ENCODE results near the gene MTFR1L.

Gene MTFR1L

GRCh38 chr1:25792115-25792514 is 27.6 kb upstream of the MTFR1L start:
- DNase-seq: no peak

- no peak for DNase-seq
Measured at GRCh38 chr1:25793585-25794170, 26.1 kb upstream of the MTFR1L start.

DNA sequence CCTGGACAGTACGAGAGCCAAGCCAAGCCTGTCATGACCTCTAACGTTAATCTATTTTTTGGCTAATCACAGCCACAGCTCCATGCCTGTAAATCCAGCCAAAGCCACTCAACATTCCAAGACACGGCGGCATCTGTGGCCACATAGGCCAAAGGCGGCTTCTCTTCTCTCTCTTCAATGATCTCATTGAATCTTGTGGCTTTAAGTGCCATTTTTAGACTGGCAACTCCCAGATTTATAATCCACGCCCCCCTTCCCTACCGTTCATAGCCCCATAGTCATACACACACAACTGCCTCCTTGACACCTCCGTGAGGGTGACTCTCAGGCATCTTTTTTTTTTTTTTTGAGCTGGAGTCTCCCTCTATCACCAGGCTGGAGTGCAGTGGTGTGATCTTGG is 25.4 kb upstream of the MTFR1L start:
- no peak for DNase-seq

GRCh38 chr1:25795211-25795610 is 24.5 kb upstream of the MTFR1L start:
- no peak for DNase-seq

GRCh38 chr1:25795946-25796810 is 23.6 kb upstream of the MTFR1L start:
- no peak for DNase-seq

DNA sequence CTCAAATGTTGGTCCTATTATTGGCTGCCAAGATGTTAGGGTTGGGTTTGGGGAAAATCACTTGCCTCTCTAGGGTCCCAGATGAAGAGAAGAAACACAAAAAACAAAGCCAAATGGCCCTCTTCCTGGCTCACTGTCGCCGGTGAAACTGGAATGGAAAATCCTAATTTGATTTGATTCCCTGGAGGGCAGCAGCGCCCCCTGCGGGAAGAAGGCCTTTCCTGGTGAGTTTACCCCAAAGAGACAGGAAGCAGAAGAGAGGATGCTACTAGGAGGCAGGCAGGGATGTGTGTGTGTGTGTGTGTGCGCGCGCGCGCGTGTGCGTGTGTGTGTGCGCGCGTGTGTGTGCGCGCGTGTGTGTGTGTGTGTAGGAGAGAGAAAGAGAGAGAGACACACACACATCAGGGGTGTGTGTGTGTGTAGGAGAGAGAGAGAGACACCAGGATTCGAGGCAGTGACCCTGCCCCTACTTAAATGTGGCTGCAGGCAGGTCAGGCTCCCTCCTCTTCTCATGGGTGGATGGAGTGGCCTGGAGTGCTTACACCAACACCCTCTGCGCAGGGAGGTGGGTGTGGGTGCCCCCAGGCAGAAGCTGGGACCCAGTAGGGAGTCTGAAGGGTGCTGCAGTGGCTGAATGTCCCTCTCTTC is 22.8 kb upstream of the MTFR1L start:
- DNase-seq: no peak

DNA sequence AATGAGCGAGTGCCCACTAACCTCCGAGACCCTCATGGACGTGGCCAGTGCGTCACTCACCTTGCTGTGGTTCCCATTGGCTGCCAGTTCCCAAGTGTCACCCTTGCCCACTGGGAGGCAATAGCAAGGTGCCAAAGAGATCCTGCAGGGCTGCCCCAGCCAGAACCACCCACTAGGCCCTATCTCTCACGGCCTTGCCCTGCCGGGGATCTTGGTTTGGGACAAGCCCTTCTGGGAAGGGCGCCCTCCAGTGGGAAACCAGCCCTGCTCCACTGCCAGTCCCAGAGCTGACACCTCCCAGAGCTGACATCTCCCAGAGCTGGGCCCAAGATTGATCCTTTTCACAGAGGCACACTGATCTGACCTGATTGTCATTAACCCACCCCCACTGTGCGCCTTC is 21.8 kb upstream of the MTFR1L start:
- no peak for DNase-seq

DNA sequence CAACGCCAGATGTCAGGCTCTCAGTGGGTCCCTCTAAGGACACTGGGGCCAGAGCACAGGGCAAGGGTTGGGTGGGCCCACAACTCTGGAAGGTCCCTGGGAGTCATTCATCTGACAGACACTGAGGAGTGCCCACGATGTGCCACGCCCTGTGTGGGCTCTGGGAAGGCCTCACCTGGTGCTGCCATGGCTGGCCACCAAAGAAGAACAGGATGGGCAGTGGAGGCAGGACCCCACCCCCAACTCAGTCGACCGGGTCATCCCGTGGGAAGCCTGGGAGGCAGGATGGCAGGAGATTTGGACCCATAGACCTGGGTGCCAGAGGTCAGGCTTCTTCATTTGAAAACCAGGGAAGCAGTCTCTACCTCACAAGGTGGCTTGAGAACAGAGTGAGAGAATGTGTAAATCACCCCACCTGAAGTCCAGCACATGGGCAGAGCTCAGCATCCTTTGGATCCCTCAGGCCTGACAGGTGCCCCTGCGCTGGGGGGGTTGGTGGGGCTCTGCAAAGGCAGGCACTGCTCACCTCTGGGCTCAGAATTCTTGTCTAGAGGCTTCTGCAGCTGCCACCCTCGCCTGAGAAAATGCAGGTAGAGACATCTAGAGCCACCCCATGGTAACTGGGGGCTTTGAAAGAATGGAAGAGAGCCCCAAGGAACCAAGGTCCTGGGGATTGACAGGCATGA is 20.9 kb upstream of the MTFR1L start:
- no peak for DNase-seq

DNA sequence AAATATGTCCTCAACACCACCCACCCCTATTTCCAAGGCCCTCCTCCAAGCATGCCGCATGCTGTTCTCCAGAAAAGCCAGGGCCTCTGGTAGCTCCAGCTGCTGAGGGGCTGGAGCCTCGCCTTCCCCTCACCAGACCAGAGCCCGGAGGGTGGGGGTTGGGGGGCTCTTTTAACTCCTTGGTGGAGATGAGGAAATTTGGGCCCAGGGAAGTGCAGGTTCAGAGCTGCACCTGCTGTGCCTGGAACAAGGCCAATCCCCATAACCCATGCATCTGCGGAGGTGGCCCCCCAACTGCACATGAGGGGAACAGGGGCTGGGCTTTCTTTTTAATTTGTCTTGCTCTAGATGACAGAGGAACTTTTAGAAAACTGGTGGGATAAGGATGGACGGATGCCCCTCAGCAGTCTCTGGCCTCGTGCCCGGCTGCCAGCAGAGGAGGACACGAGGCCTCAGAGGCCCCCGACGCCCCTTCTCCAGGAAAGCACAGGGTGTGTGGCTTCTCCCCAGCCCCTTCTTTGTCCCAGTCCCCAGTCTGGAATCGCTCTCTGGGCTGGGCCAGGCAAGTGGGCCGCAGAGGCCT is 20.3 kb upstream of the MTFR1L start:
- DNase-seq: no peak

DNA sequence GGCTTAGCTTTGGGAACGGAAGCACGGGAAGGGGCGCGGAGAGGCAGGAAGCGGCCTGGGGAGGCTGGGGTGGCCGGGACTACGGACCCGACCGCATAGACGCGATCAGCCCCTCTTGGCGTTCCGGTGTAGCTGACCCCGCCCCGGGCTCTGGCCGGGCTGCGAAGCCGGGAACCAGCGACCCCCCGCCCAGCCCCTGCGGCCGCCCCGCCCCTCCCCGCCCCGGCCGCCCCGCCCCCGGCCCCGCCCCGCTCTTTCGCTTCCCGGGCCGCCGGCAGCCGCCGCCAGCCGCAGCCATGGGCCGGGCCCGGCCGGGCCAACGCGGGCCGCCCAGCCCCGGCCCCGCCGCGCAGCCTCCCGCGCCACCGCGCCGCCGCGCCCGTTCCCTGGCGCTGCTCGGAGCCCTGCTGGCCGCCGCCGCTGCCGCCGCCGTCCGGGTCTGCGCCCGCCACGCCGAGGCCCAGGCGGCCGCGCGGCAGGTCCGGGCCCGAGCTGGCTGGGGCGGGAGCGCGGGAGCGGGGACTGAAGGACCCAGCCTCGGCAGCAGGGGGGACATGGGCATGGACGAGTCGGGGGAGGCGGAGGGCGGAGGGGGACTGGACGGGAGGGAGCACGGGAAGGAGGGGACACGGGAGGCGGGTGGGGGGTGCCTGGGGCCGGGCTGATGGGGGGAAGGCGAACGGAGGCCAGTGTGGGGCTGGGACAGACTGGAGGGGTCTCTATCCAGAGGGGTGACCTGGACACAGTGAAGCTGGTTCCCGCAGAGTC is 19.6 kb upstream of the MTFR1L start, which contains the start of gene SELENON:
SELENON (plus strand) TSS at position 259 of the 768 bp plus-strand sequence; CDS start at position 297, 38 bp downstream.
- DNase-seq: no peak

GRCh38 chr1:25800703-25801377 is 18.9 kb upstream of the MTFR1L start:
- no peak for DNase-seq

DNA sequence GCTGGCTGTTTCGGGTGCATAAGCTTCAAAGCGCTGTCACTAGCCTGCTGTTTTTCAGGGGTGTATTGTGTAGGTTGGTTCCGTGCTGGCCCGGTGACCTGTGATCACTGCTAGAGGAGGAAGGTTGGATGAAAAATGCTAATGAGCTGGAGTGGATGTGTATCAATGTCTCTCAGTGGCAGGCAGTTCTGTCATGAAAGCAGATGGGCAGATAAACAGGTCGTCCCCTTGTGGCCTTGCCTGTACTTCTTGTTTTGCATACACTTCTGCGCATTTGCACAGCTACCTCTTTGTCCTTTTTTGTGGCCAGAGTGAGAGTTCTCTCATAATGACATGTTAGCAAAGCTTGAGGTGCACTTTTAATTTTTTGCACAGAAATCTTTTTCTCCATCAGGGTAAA is 16.8 kb upstream of the MTFR1L start:
- DNase-seq: no peak

- no peak for DNase-seq
Measured at GRCh38 chr1:25803368-25803767, 16.4 kb upstream of the MTFR1L start.

GRCh38 chr1:25804244-25804963 is 15.3 kb upstream of the MTFR1L start:
- no peak for DNase-seq

DNA sequence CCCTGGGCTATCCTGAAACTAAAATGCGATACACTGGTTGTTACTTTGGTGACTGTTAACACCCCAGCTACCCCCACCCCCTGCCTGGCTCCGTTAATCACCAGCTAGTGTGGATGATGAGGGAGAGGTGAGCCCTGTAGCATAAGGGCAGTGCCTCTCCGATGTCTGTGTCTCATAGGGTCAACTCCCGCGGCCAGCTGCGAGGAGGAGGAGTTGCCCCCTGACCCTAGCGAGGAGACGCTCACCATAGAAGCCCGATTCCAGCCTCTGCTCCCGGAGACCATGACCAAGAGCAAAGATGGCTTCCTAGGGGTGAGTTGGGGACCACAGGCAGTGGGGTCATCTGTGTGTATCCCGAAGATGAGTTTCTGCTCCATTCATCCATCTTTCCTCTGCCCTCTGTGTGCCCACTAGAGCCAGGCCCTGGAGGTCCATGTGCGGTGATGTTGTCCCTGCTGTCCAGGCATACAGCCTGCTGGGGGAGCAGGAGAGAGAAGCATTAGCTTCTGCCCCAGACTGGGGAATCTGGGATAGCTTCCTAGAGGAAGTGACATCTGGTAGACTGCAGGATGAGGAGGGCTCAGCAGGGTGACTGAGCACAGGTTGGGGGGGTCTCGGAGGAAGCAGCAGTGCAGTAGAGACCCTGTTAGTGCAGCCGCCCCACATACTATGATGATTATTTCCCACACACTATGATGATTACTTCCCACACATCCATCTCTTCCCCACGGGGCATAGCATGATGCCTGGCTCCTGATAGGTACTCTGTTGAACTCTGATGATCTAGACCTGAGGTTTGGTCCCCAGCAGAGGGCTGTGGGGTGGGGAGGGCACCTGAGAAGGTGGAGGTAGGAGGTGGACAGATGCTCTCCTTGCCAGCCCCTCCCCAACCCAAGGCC is 14.5 kb upstream of the MTFR1L start:
- no peak for DNase-seq

DNA sequence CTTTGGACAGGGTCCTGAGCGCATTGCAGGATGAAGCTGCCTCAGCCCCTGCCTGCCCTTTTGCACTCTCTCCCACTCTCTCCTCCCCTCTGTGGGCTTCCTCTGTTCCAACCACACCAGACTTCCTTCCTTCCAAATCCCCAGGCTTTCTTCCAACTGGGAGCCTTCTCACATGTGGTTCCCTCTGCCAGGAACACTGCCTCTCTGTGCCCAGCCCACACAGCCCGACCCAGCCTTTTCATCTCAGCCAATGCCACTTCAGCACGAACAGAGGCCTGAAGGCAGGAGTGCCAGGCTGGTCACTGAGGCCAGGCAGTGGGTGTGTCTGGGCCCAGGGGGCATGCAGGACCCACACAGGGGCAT is 13.9 kb upstream of the MTFR1L start:
- no peak for DNase-seq

- no peak for DNase-seq
Measured at GRCh38 chr1:25806418-25806817, 13.3 kb upstream of the MTFR1L start.

DNA sequence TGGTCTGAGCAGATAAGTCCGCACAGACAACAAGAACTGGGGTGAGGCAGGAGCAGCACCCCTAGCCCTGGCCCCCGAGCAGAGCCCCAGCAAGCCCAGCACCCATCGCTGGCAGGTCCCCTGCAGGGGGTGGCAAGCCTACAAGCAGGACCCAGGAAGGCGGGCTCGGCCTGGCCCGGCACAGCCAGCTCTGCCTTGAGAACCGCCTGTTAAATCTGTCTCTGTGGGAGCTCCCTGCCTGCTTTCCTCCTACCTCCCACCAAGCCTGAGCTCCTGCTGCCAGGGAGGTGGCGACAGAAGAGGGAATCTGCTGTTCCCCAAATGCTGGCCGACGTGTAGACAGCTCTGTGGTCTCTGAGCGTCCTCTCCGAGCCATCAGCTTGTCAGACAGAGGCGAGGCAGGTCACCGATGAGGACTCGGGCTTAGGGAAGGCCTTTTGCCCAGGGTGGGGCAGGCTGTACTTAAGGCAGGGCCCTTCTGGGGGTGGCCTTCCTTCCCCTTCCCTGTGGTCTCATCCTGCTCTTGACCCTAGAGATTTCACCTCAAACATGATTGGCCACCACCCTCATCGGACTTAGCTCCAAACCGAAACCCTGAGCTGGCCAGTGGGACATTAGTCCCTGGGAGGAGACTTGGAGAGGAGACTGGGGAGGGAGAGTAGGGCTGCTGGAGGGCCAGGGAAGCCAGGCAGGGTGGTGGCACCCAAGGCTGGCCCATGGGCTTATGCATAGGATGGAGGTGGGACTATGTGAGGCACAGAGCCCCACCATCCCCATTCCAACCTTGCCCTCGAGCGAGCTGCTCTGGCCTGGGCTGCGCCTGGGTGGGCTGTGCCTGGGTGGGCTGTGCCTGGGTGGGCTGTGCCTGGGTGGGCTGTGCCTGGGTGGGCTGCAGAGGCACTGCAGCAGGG is 12.0 kb upstream of the MTFR1L start:
- no peak for DNase-seq
